Glutamatergic neuron (in vitro differentiated cells): ENCODE measurements around the gene LCN6. TPM values are rescaled to one million over a fixed set of nuclear protein-coding genes. Genes with fewer than 3 reads are reported as not detected.

Experiments used
- DNase-seq: peaks from one replicate; pipeline ENCODE4 v3.0.0; 2022
- H3K27ac Mint-ChIP-seq: one replicate; pipeline ENCODE4 v1.8.0; 2020; ENCODE audit warnings: mild to moderate bottlenecking, mixed read lengths, inconsistent platforms; ENCODE audit not compliant: unreplicated experiment
- H3K27me3 Mint-ChIP-seq: one replicate; pipeline ENCODE4 v1.8.0; 2020; ENCODE audit warnings: mild to moderate bottlenecking, moderate library complexity, mixed read lengths, inconsistent platforms; ENCODE audit not compliant: unreplicated experiment
- H3K36me3 Mint-ChIP-seq: one replicate; pipeline ENCODE4 v1.8.0; 2020; ENCODE audit warnings: mild to moderate bottlenecking, mixed read lengths, inconsistent platforms; ENCODE audit not compliant: unreplicated experiment
- H3K4me1 Mint-ChIP-seq: one replicate; pipeline ENCODE4 v1.8.0; 2020; ENCODE audit warnings: mild to moderate bottlenecking, low read depth, mixed read lengths, inconsistent platforms; ENCODE audit not compliant: unreplicated experiment
- H3K4me3 Mint-ChIP-seq: one replicate; pipeline ENCODE4 v1.8.0; 2020; ENCODE audit warnings: mild to moderate bottlenecking, mixed read lengths, inconsistent platforms; ENCODE audit not compliant: unreplicated experiment
- H3K9me3 Mint-ChIP-seq: one replicate; pipeline ENCODE4 v1.8.0; 2020; ENCODE audit warnings: mild to moderate bottlenecking, moderate library complexity, mixed read lengths, inconsistent platforms; ENCODE audit not compliant: unreplicated experiment
- total RNA-seq: library from RNA; stranded (reverse); fragmentation: NEBNext Ultra II Directional; extraction: Animal tissue kit (Norgen Biotek cat#: 25700); gene quantifications from one replicate; pipeline ENCODE4 v1.2.1, GENCODE V29; 2021; ENCODE audit not compliant: unreplicated experiment
- TF ChIP-seq, protein P1 (sequence below): fragments of 200-600 bp; sonication (generic); IDR thresholded peaks from one replicate; pipeline ENCODE4 v1.5.0; 2021; ENCODE audit not compliant: partially characterized antibody, unreplicated experiment

The LCN6 gene
- total RNA-seq, 1 donor from 2014 or later = not detected

DNA sequence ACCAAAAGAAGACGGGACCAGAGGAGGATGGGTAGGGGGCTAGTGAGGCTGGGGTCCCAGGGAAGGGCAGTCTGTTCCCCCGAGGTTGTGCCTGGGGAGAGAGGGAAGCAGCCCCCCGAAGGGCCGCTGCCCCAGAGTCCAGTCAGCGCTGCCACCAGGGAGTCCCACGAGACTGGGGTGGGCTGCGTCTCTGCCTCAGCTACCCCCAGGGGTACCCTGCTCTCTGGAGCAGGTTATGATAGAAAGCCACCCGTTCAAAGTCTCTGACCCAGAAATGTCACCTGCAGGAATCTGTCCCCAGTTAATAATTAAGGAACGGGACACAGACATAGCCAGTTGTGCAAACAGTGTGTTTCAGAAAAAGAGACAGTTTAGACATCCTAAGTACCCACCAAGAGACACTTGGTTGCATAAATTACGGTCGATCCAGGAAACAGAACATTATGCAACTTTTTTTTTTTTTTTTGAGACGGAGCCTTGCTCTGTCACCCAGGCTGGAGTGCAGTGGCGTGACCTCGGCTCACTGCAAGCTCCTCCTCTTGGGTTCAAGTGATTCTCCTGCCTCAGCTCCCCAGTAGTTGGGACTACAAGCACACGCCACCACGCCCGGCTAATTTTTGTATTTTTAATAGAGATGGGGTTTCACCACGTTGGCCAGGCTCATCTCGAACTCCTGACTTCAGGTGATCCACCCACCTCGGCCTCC, 50.4 kb downstream of the LCN6 start:
- Mint-ChIP-seq H3K27ac (no peak overlapping the region), H3K36me3 (no peaks in the 10 kb centered on the region), H3K9me3 (peaks cover 4% of the 10 kb centered on the region), H3K27me3 (peaks cover 7% of the 10 kb centered on the region), H3K4me3 (no peak overlapping the region), H3K4me1 (peaks cover 10% of the 10 kb centered on the region)
- TF ChIP-seq, protein P1, sequence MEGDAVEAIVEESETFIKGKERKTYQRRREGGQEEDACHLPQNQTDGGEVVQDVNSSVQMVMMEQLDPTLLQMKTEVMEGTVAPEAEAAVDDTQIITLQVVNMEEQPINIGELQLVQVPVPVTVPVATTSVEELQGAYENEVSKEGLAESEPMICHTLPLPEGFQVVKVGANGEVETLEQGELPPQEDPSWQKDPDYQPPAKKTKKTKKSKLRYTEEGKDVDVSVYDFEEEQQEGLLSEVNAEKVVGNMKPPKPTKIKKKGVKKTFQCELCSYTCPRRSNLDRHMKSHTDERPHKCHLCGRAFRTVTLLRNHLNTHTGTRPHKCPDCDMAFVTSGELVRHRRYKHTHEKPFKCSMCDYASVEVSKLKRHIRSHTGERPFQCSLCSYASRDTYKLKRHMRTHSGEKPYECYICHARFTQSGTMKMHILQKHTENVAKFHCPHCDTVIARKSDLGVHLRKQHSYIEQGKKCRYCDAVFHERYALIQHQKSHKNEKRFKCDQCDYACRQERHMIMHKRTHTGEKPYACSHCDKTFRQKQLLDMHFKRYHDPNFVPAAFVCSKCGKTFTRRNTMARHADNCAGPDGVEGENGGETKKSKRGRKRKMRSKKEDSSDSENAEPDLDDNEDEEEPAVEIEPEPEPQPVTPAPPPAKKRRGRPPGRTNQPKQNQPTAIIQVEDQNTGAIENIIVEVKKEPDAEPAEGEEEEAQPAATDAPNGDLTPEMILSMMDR = no peak
- no peak for DNase-seq

DNA sequence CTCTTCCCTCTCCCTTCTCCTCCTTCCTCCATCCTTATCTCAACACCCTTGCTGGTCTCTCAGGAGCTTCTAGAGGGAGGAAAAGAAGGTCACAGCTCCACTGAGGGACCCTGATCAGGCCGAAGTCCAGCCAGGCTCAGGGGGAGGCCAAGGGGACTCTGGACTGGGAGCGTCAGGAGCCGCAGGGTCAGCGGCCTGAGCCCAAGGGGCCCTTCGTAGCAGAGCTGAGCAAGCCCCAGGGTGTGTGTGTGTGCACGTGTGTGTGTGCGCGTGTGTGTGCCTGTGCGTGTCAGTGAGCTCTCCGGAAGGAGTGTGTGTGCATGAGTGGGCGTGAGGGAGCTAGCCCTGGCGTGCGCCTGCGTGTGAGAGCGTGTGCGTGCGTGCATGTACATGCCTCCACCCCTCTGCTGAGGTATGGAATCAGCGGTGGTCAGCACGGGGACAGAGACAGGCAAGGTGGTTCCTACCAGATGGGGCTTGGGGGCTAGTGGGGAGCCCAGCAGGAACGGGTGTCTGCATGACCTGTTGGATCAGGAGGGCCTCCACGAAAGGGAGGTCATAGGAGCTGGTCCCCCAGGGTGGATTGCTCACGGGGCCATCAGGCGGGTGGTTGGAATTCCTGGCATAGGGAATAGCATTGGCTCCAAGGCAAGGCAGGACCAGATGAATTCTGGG, 51.0 kb downstream of the LCN6 start:
- H3K27ac Mint-ChIP-seq = peak overlapping the region; percentile 78
- TF ChIP-seq, protein P1 = no peak
- H3K4me3 Mint-ChIP-seq = no peak overlapping the region
- no peak for DNase-seq
- peaks cover 8% of the 10 kb centered on the region for H3K27me3 Mint-ChIP-seq
- H3K4me1 Mint-ChIP-seq = peaks cover 10% of the 10 kb centered on the region
- H3K9me3 Mint-ChIP-seq = peaks cover 4% of the 10 kb centered on the region
- H3K36me3 Mint-ChIP-seq = no peaks in the 10 kb centered on the region

DNA sequence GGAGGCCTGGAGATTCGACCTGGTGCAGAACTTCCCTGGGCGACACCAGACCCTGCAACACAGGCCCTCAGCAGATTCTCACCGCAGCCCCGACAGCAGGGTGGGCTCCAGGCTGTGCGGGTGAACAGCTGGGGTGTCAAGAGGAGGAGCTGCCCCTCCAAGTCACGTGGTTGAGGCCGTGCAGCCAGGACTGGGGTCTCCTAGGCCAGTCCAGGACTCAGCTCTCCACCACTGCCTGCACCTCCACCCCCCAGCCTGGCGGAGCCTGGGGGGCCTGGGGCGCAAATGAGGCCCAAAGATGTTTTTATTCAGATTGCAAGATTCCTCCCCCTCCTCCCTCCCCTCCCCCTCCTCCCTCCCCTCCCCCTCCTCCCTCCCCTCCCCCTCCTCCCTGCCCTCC, 51.8 kb downstream of the LCN6 start:
- Mint-ChIP-seq H3K36me3 (no peaks in the 10 kb centered on the region), H3K4me3 (no peak overlapping the region), H3K27me3 (peaks cover 8% of the 10 kb centered on the region), H3K27ac (peak overlapping the region; percentile 89), H3K9me3 (peaks cover 4% of the 10 kb centered on the region), H3K4me1 (peaks cover 10% of the 10 kb centered on the region)
- peak; percentile 62 for DNase-seq
- TF ChIP-seq, protein P1 = no peak

DNA sequence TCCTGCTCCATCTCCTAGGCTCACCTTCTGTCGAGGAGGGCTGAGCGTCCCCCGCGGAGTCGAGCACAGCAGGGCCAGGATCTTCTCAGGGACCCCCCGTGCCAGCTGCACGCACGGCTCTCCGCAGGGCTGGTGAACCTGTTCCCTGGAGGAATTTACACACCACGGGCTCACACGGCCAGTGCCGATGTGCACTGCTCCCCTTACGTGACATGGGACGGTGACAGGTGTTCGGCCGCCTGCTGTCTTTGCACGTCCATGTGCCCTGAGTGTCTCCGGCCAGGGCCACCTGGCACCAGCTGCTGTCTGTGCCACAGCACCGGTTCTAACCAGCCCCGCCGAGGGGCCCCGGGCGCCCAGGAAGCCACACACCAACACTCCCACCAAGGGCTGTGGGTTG, 52.4 kb downstream of the LCN6 start:
- H3K4me3 Mint-ChIP-seq = no peak overlapping the region
- DNase-seq = peak; percentile 72

More for the DNA sequence above, 52.4 kb downstream of the LCN6 start:
- peaks cover 12% of the 10 kb centered on the region for H3K4me1 Mint-ChIP-seq
- peaks cover 6% of the 10 kb centered on the region for H3K27me3 Mint-ChIP-seq
- peaks cover 4% of the 10 kb centered on the region for H3K9me3 Mint-ChIP-seq
- no peaks in the 10 kb centered on the region for H3K36me3 Mint-ChIP-seq
- H3K27ac Mint-ChIP-seq = peak overlapping the region; percentile 89
- TF ChIP-seq, protein P1 = peak; percentile 18
